K562 (cell line): ENCODE measurements around the gene PDCD1LG2. TPM values are rescaled to one million over a fixed set of nuclear protein-coding genes. Genes with fewer than 3 reads are reported as not detected.

ENCODE experiments used
- ATAC-seq: fragments of 200-7000 bp; cut with Tn5 transposase; 3 replicates; pipeline ENCODE4 v1.9.1; 2020; ENCODE audit warnings: moderate library complexity
- BruUV-seq: library from RNA; stranded (reverse); fragments of 400-500 nt; replicated peaks from 2 replicates; lab custom pipeline; 2021; lab: Mats Ljungman, UMichigan
- CTCF ChIA-PET: fragments of 300-600 bp; formaldehyde crosslinking; extraction: SDS; loops from one replicate; lab custom pipeline; 2021; ENCODE audit warnings: low intra/inter-chr PET ratio; lab: Yijun Ruan, JAX
- POLR2A ChIA-PET: fragments of 300-600, 350-650 bp; sonication (Branson Sonifier 250); formaldehyde crosslinking; extraction: SDS; loops from one replicate; lab custom pipeline; 2021; ENCODE audit warnings: antibody characterized with exemption, inconsistent platforms; lab: Yijun Ruan, JAX
- DNase-seq, 4 experiments: peaks; one replicate each; pipeline versions ENCODE4 v3.0.0 to v3.0.0-alpha.2; 2011 to 2018; ENCODE audit warnings: low spot score in 3 of 4, mixed read lengths in 3 of 4; ENCODE audit errors: extremely low read depth in 1 of 4
- FAIRE-seq: peaks from 2 replicates; lab custom pipeline; 2011; peaks lifted over from hg19 to GRCh38; lab: Jason Lieb, UNC
- H2AFZ ChIP-seq: 2 replicates; pipeline ENCODE4 v1.6.0; 2011; ENCODE audit warnings: low read depth, low read length, control low read depth, inconsistent platforms
- H3K27ac ChIP-seq: fragments of 200-600 bp; 3 replicates; pipeline ENCODE4 v1.8.0; 2011; ENCODE audit warnings: low read depth, mild to moderate bottlenecking, control low read depth, inconsistent platforms, low read length, moderate library complexity, mixed read lengths; ENCODE audit errors: extremely low read depth
- H3K27me3 ChIP-seq, 2 experiments: fragments of 300-600 bp in 1 of 2; 2 replicates in 1 of 2; 3 replicates in 1 of 2; pipeline versions ENCODE4 v1.6.0 to v1.8.0; 2011; ENCODE audit warnings: inconsistent platforms in 2 of 2, low read length in 2 of 2, mild to moderate bottlenecking in 1 of 2, mixed read lengths in 1 of 2, moderate library complexity in 1 of 2; ENCODE audit not compliant: control insufficient read depth in 2 of 2, insufficient read depth in 2 of 2
- H3K36me3 ChIP-seq: fragments of 300-600 bp; 3 replicates; pipeline ENCODE4 v1.8.0; 2011; ENCODE audit warnings: mild to moderate bottlenecking, low read length, inconsistent platforms; ENCODE audit not compliant: control insufficient read depth, insufficient read depth
- H3K4me1 ChIP-seq, 2 experiments: fragments of 200-600 bp in 1 of 2; replicated peaks in 1 of 2; 2 replicates in 1 of 2; 3 replicates in 1 of 2; pipeline versions ENCODE4 v1.5.1 to v1.8.0; 2011; ENCODE audit warnings: inconsistent platforms in 2 of 2, low read length in 2 of 2, mild to moderate bottlenecking in 1 of 2, mixed read lengths in 1 of 2, moderate library complexity in 1 of 2; ENCODE audit not compliant: control insufficient read depth in 2 of 2, insufficient read depth in 2 of 2
- H3K4me2 ChIP-seq: 2 replicates; pipeline ENCODE4 v1.6.1; 2011; ENCODE audit warnings: low read length, control low read depth, inconsistent platforms, mixed read lengths; ENCODE audit not compliant: insufficient read depth
- H3K4me3 ChIP-seq: fragments of 200-600 bp; sonication (generic), shearing (Covaris generic); 2 replicates; pipeline ENCODE4 v1.5.1; 2016; ENCODE audit warnings: control low read depth, inconsistent platforms
- H3K79me2 ChIP-seq: fragments of 200-600 bp; 3 replicates; pipeline ENCODE4 v1.8.0; 2011; ENCODE audit warnings: low read length, inconsistent platforms; ENCODE audit not compliant: control insufficient read depth, insufficient read depth
- H3K9ac ChIP-seq, 2 experiments: 2 replicates each; pipeline versions ENCODE4 v1.6.0 to v1.6.1; 2011; ENCODE audit warnings: low read depth in 2 of 2, low read length in 2 of 2, control low read depth in 1 of 2, inconsistent platforms in 1 of 2, mild to moderate bottlenecking in 1 of 2, mixed read lengths in 1 of 2; ENCODE audit not compliant: insufficient read depth in 1 of 2
- H3K9me1 ChIP-seq: one replicate; pipeline ENCODE4 v1.6.0; 2011; ENCODE audit warnings: inconsistent platforms, mild to moderate bottlenecking, low read length, moderate library complexity; ENCODE audit not compliant: control insufficient read depth, insufficient read depth
- H3K9me3 ChIP-seq: replicated peaks from 2 replicates; pipeline ENCODE4 v1.5.1; 2011; ENCODE audit warnings: low read depth, low read length, inconsistent platforms; ENCODE audit not compliant: control insufficient read depth, insufficient read depth
- H4K20me1 ChIP-seq: replicated peaks from 2 replicates; pipeline ENCODE4 v1.6.1; 2011; ENCODE audit warnings: low read length, inconsistent platforms, mixed read lengths; ENCODE audit not compliant: control insufficient read depth, insufficient read depth
- CAMTA2 ChIP-seq: fragments of 250-450 bp; sonication (Bioruptor Pico); conservative IDR thresholded peaks from 2 replicates; pipeline ENCODE4 v1.5.1; 2022
- CREM ChIP-seq: IDR thresholded peaks from 2 replicates; pipeline ENCODE4 v1.6.1; 2014; ENCODE audit warnings: antibody characterized with exemption, low read depth
- DIDO1 ChIP-seq: fragments of 450-650 bp; IDR thresholded peaks from 2 replicates; pipeline ENCODE4 v1.6.1; 2016; ENCODE audit warnings: low read depth, missing biosample characterization, missing genetic modification characterization
- HCFC1 ChIP-seq: IDR thresholded peaks from 2 replicates; pipeline ENCODE4 v1.6.1; 2012; ENCODE audit warnings: low read depth, low read length, improper control_type of control experiment
- NFRKB ChIP-seq: fragments of 450-650 bp; IDR thresholded peaks from 2 replicates; pipeline ENCODE4 v1.6.1; 2016; ENCODE audit warnings: low read depth
- NR2C2 ChIP-seq, 2 experiments: fragments of 200-800 bp in 1 of 2; sonication (Bioruptor generic) in 1 of 2; sonication (generic) in 1 of 2; formaldehyde crosslinking in 1 of 2; IDR thresholded peaks; 2 replicates each; pipeline versions ENCODE4 v1.6.1 to v1.8.0; 2016 to 2022; ENCODE audit warnings: mild to moderate bottlenecking in 1 of 2, missing compliant biosample characterization in 1 of 2, missing genetic modification characterization in 1 of 2, missing genetic modification reagents in 1 of 2
- RFX1 ChIP-seq: fragments of 450-650 bp; IDR thresholded peaks from 2 replicates; pipeline ENCODE4 v1.6.1; 2016; ENCODE audit warnings: mild to moderate bottlenecking, moderate library complexity
- SIN3B ChIP-seq: fragments of 450-650 bp; IDR thresholded peaks from 2 replicates; pipeline ENCODE4 v1.6.1; 2017; ENCODE audit warnings: low read depth, mild to moderate bottlenecking, moderate library complexity
- SRSF7 ChIP-seq: fragments of 200-400 bp; formaldehyde crosslinking; optimal IDR thresholded peaks from 2 replicates; pipeline ENCODE3; 2017; ENCODE audit warnings: mild to moderate bottlenecking, low read depth, low read length
- U2AF2 ChIP-seq: fragments of 200-400 bp; formaldehyde crosslinking; optimal IDR thresholded peaks from 2 replicates; pipeline ENCODE3; 2017; ENCODE audit warnings: low read depth, mild to moderate bottlenecking, low read length
- ZBED1 ChIP-seq: IDR thresholded peaks from 2 replicates; pipeline ENCODE4 v1.6.1; 2014
- ZC3H11A ChIP-seq: IDR thresholded peaks from 2 replicates; pipeline ENCODE4 v1.6.1; 2012; ENCODE audit warnings: low read depth, low read length, improper control_type of control experiment
- ZNF224 ChIP-seq: sonication (generic); formaldehyde crosslinking; IDR thresholded peaks from 2 replicates; pipeline ENCODE4 v1.8.0; 2022; ENCODE audit warnings: mild to moderate bottlenecking, missing genetic modification reagents
- ZNF696 ChIP-seq: fragments of 250-450 bp; sonication (Bioruptor Pico); conservative IDR thresholded peaks from 2 replicates; pipeline ENCODE4 v1.4.0; 2020; ENCODE audit warnings: mild to moderate bottlenecking, moderate library complexity
- WGBS: fragments of 100-300 bp; shearing (Covaris generic); methylation state at CpG from one replicate; pipeline ENCODE4 v1.1.6; 2016; ENCODE audit warnings: low coverage, mixed read lengths; ENCODE audit not compliant: insufficient coverage; ENCODE audit errors: missing lambda C conversion rate; 5-methylcytosine and 5-hydroxymethylcytosine counted together
- in situ Hi-C: fragments of 300-500 bp; cut with MboI; formaldehyde crosslinking; loops from 4 replicates; pipeline ENCODE4 v1.15.0; 2018; ENCODE audit warnings: inconsistent platforms, mixed read lengths
- intact Hi-C: fragments of 100-400 bp; cut with micrococcal nuclease; formaldehyde crosslinking; loops from 2 replicates; pipeline ENCODE4 v1.14.2; 2022
- polyA plus RNA-seq, 8 experiments: library from polyadenylated mRNA; depleted of rRNA in 4 of 8; stranded (reverse) in 5 of 8; unstranded in 3 of 8; fragments of >200 nt; fragmentation: Nextera tagmentation in 2 of 8; fragmentation: Illumina TruSeq in 1 of 8; extraction: Ambion mirVana in 2 of 8; extraction: Trizol in 1 of 8; gene quantifications; 2 replicates each; pipeline versions ENCODE4 v1.2.1 to v1.2.3, GENCODE V29; 2011 to 2014; ENCODE audit warnings: inconsistent platforms in 1 of 8, missing spikeins in 1 of 8
- total RNA-seq, 7 experiments: library from RNA; depleted of rRNA in 6 of 7; stranded (reverse); fragments of >200 nt in 6 of 7; fragmentation: Illumina TruSeq in 2 of 7; extraction: Trizol in 2 of 7; gene quantifications; 2 replicates each; pipeline versions ENCODE4 v1.2.1 to v1.2.3, GENCODE V29; 2011 to 2021; ENCODE audit warnings: low replicate concordance in 1 of 7
- TF ChIP-seq, protein P1 (sequence below): sonication (generic); formaldehyde crosslinking; IDR thresholded peaks from 2 replicates; pipeline ENCODE4 v1.8.1; 2022; ENCODE audit warnings: missing genetic modification reagents
- TF ChIP-seq, protein P2 (sequence below): fragments of 450-650 bp; formaldehyde crosslinking; IDR thresholded peaks from 2 replicates; pipeline ENCODE4 v1.4.0; 2020; ENCODE audit warnings: mild to moderate bottlenecking, moderate library complexity
- TF ChIP-seq, protein P3 (sequence below), 2 experiments: fragments of 150-350 bp in 1 of 2; IDR thresholded peaks; 2 replicates each; pipeline ENCODE4 v1.6.1; 2012 to 2016; ENCODE audit warnings: low read depth in 2 of 2, low read length in 2 of 2, mild to moderate bottlenecking in 1 of 2, moderate library complexity in 1 of 2

Gene PDCD1LG2
- total and polyA plus RNA-seq, 9 of the 15 experiments (the other 6 are each of a cell fraction or from before 2014, with no cell fraction given): not detected

DNA sequence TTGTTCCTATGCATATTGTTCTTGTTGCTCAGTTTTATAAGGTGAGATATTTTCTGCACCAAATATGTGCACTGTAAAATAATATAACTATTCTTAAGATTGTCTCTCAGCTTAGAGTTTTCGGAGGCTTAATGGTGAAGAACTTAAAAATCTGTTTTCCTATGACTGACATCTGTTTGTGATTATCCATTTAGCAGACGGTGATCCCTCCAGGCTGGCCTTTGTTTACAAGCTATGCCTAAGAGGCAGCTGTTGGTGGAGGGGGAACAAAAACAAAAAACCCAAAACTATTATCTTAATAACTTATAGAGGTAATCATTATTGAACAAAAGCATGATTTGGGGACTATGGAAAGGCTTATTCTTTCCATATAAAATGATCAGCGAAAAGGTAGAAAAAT is 658 bp downstream of the PDCD1LG2 start:
- ChIA-PET CTCF (no interaction called here), POLR2A (no interaction called here)
- Histone ChIP-seq H3K79me2 (no peaks in the 10 kb centered on the region), H3K4me1 (no peaks in the 10 kb centered on the region), H3K4me2 (no peak overlapping the region), H3K27me3 (no peaks in the 10 kb centered on the region; a peak in 1 of 5 replicates), H3K9me1 (no peaks in the 10 kb centered on the region), H3K9ac (no peak overlapping the region), H3K36me3 (no peaks in the 10 kb centered on the region), H2AFZ (no peak overlapping the region), H3K27ac (no peak overlapping the region), H3K4me3 (no peak overlapping the region), H3K9me3 (no peaks in the 10 kb centered on the region), H4K20me1 (no peaks in the 10 kb centered on the region)
- TF ChIP-seq SIN3B: no peak
- TF ChIP-seq DIDO1 (tag): no peak
- TF ChIP-seq, protein P1, sequence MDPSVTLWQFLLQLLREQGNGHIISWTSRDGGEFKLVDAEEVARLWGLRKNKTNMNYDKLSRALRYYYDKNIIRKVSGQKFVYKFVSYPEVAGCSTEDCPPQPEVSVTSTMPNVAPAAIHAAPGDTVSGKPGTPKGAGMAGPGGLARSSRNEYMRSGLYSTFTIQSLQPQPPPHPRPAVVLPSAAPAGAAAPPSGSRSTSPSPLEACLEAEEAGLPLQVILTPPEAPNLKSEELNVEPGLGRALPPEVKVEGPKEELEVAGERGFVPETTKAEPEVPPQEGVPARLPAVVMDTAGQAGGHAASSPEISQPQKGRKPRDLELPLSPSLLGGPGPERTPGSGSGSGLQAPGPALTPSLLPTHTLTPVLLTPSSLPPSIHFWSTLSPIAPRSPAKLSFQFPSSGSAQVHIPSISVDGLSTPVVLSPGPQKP: no peak
- TF ChIP-seq, protein P2, sequence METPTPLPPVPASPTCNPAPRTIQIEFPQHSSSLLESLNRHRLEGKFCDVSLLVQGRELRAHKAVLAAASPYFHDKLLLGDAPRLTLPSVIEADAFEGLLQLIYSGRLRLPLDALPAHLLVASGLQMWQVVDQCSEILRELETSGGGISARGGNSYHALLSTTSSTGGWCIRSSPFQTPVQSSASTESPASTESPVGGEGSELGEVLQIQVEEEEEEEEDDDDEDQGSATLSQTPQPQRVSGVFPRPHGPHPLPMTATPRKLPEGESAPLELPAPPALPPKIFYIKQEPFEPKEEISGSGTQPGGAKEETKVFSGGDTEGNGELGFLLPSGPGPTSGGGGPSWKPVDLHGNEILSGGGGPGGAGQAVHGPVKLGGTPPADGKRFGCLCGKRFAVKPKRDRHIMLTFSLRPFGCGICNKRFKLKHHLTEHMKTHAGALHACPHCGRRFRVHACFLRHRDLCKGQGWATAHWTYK (CRISPR knock-in tag): no peak
- no peak for TF ChIP-seq CREM
- TF ChIP-seq ZNF224 (CRISPR knock-in tag): no peak
- no peak for TF ChIP-seq HCFC1
- no peak for TF ChIP-seq ZBED1
- no peak for TF ChIP-seq ZNF696 (CRISPR knock-in tag)
- TF ChIP-seq RFX1: no peak
- TF ChIP-seq CAMTA2: no peak
- TF ChIP-seq NFRKB: no peak
- no peak for TF ChIP-seq ZC3H11A
- TF ChIP-seq NR2C2 (CRISPR knock-in tag; IDR thresholded peaks at IDR 0.05): no peak
- TF ChIP-seq NR2C2 (tag; IDR thresholded peaks at IDR 0.05): no peak
- TF ChIP-seq, protein P3, sequence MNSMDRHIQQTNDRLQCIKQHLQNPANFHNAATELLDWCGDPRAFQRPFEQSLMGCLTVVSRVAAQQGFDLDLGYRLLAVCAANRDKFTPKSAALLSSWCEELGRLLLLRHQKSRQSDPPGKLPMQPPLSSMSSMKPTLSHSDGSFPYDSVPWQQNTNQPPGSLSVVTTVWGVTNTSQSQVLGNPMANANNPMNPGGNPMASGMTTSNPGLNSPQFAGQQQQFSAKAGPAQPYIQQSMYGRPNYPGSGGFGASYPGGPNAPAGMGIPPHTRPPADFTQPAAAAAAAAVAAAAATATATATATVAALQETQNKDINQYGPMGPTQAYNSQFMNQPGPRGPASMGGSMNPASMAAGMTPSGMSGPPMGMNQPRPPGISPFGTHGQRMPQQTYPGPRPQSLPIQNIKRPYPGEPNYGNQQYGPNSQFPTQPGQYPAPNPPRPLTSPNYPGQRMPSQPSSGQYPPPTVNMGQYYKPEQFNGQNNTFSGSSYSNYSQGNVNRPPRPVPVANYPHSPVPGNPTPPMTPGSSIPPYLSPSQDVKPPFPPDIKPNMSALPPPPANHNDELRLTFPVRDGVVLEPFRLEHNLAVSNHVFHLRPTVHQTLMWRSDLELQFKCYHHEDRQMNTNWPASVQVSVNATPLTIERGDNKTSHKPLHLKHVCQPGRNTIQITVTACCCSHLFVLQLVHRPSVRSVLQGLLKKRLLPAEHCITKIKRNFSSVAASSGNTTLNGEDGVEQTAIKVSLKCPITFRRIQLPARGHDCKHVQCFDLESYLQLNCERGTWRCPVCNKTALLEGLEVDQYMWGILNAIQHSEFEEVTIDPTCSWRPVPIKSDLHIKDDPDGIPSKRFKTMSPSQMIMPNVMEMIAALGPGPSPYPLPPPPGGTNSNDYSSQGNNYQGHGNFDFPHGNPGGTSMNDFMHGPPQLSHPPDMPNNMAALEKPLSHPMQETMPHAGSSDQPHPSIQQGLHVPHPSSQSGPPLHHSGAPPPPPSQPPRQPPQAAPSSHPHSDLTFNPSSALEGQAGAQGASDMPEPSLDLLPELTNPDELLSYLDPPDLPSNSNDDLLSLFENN (IDR thresholded peaks at IDR 0.05; ENCODE audit: low read depth in 2 of 2, low read length in 2 of 2): no peak
- no peak for TF ChIP-seq U2AF2
- TF ChIP-seq SRSF7: no peak
- intact Hi-C loops: no loop called here
- ATAC-seq (no peak), DNase-seq (no peak), FAIRE-seq (no peak)
- 30% methylated on average over 3 of the region's 3 CpGs for WGBS
- no TSS peak for BruUV-seq
- in situ Hi-C loops: no loop called here
